Fibroblast of skin of back (primary cell): Measurements from ENCODE around the gene SLCO3A1.

Experiments used
- DNase-seq: peaks from one replicate; pipeline ENCODE4 v3.0.0-alpha.2; 2013

The SLCO3A1 gene

GRCh38 chr15:92142242-92143232 lies 289.0 kb downstream of the SLCO3A1 start:
- no peak for DNase-seq

GRCh38 chr15:92143765-92144164 lies 290.3 kb downstream of the SLCO3A1 start:
- no peak for DNase-seq

- no peak for DNase-seq
Observed at GRCh38 chr15:92146511-92147150, 293.1 kb downstream of the SLCO3A1 start.

- DNase-seq: peak; percentile 55
Observed at GRCh38 chr15:92149029-92149428, 295.5 kb downstream of the SLCO3A1 start.

GRCh38 chr15:92149465-92149864 lies 296.0 kb downstream of the SLCO3A1 start:
- DNase-seq: no peak

GRCh38 chr15:92151168-92151567 lies 297.7 kb downstream of the SLCO3A1 start:
- no peak for DNase-seq

GRCh38 chr15:92151741-92152140 lies 298.2 kb downstream of the SLCO3A1 start:
- no peak for DNase-seq

GRCh38 chr15:92152983-92153382 lies 299.5 kb downstream of the SLCO3A1 start:
- DNase-seq: no peak

GRCh38 chr15:92153620-92154019 lies 300.1 kb downstream of the SLCO3A1 start:
- no peak for DNase-seq

GRCh38 chr15:92155934-92156333 lies 302.4 kb downstream of the SLCO3A1 start:
- DNase-seq: no peak

GRCh38 chr15:92157666-92158298 lies 304.3 kb downstream of the SLCO3A1 start:
- DNase-seq: no peak

- DNase-seq: no peak
Observed at GRCh38 chr15:92158426-92158825, 304.9 kb downstream of the SLCO3A1 start.

GRCh38 chr15:92159481-92159880 lies 306.0 kb downstream of the SLCO3A1 start:
- DNase-seq: no peak

- DNase-seq: no peak
Observed at GRCh38 chr15:92159906-92160841, 306.7 kb downstream of the SLCO3A1 start.

- DNase-seq: no peak
Observed at GRCh38 chr15:92161039-92161670, 307.6 kb downstream of the SLCO3A1 start.

GRCh38 chr15:92162657-92163056 lies 309.1 kb downstream of the SLCO3A1 start:
- DNase-seq: no peak

GRCh38 chr15:92163641-92164040 lies 310.1 kb downstream of the SLCO3A1 start:
- DNase-seq: no peak

GRCh38 chr15:92164327-92165000 lies 311.0 kb downstream of the SLCO3A1 start:
- DNase-seq: peak; percentile 78

- no peak for DNase-seq
Observed at GRCh38 chr15:92165001-92165346, 311.5 kb downstream of the SLCO3A1 start.

GRCh38 chr15:92166029-92166428 lies 312.5 kb downstream of the SLCO3A1 start:
- DNase-seq: no peak

- no peak for DNase-seq
Observed at GRCh38 chr15:92166751-92167405, 313.4 kb downstream of the SLCO3A1 start.
